GM10847 (cell line): ENCODE data around the gene ARHGEF33.

Experiments
- POLR2A ChIP-seq: IDR thresholded peaks from 2 replicates; pipeline ENCODE4 v1.6.1; 2011; ENCODE audit not compliant: insufficient read length; ENCODE audit errors: extremely low read depth

Gene ARHGEF33

GRCh38 chr2:38937548-38937947, 47.9 kb downstream of the ARHGEF33 start:
- no peak for TF ChIP-seq POLR2A

- no peak for TF ChIP-seq POLR2A
These were observed 51.1 kb downstream of the ARHGEF33 start for GRCh38 chr2:38940746-38941145.

GRCh38 chr2:38943784-38944183, 54.1 kb downstream of the ARHGEF33 start:
- no peak for TF ChIP-seq POLR2A

- TF ChIP-seq POLR2A, result no peak
These were observed 55.7 kb downstream of the ARHGEF33 start for GRCh38 chr2:38945372-38945771.

GRCh38 chr2:38945911-38946310, 56.2 kb downstream of the ARHGEF33 start:
- no peak for TF ChIP-seq POLR2A

GRCh38 chr2:38947241-38948239, 57.9 kb downstream of the ARHGEF33 start:
- TF ChIP-seq POLR2A, result no peak

GRCh38 chr2:38948387-38948882, 58.8 kb downstream of the ARHGEF33 start:
- no peak for TF ChIP-seq POLR2A

GRCh38 chr2:38948995-38949394, 59.3 kb downstream of the ARHGEF33 start:
- TF ChIP-seq POLR2A, result no peak

- TF ChIP-seq POLR2A, result no peak
These were observed 62.1 kb downstream of the ARHGEF33 start for GRCh38 chr2:38951766-38952165.

GRCh38 chr2:38957972-38958371, 68.3 kb downstream of the ARHGEF33 start:
- TF ChIP-seq POLR2A, result no peak

GRCh38 chr2:38959466-38959865, 69.8 kb downstream of the ARHGEF33 start:
- TF ChIP-seq POLR2A, result no peak

- no peak for TF ChIP-seq POLR2A
These were observed 70.4 kb downstream of the ARHGEF33 start for GRCh38 chr2:38959938-38960608.

GRCh38 chr2:38960609-38961320, 71.1 kb downstream of the ARHGEF33 start:
- TF ChIP-seq POLR2A, result no peak

- no peak for TF ChIP-seq POLR2A
These were observed 76.3 kb downstream of the ARHGEF33 start for GRCh38 chr2:38966006-38966405.

GRCh38 chr2:38966678-38967077, 77.0 kb downstream of the ARHGEF33 start:
- no peak for TF ChIP-seq POLR2A
